Fibroblast of skin of back (primary cell): ENCODE results near the gene DSCAML1.

Source experiments
- DNase-seq: peaks from one replicate; pipeline ENCODE4 v3.0.0-alpha.2; 2013

The DSCAML1 gene

GRCh38 chr11:117483372-117483771 is 313.6 kb downstream of the DSCAML1 start:
- no peak for DNase-seq

- no peak for DNase-seq
These were observed 314.1 kb downstream of the DSCAML1 start for GRCh38 chr11:117482881-117483280.

GRCh38 chr11:117481885-117482284 is 315.1 kb downstream of the DSCAML1 start:
- no peak for DNase-seq

GRCh38 chr11:117481036-117481435 is 316.0 kb downstream of the DSCAML1 start:
- DNase-seq = no peak

GRCh38 chr11:117480221-117480620 is 316.8 kb downstream of the DSCAML1 start:
- no peak for DNase-seq

DNA sequence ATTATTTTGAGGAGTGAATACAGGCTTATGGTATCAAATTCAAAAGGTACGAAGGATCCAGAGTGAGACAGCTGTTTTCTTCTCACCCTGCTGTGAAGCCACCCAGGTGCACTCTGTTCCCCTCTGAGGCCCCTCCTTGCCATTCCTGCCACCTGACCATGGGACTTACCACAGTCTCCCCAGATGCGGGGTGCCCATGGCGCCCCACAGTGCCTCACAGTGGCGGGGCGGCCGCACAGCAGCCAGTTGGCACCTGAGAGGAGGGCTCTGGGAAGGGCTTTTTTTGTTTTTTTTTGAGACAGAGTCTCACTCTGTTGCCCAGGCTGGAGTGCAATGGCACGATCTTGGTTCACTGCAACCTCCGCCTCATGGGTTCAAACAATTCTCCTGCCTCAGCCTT is 317.6 kb downstream of the DSCAML1 start:
- no peak for DNase-seq

DNA sequence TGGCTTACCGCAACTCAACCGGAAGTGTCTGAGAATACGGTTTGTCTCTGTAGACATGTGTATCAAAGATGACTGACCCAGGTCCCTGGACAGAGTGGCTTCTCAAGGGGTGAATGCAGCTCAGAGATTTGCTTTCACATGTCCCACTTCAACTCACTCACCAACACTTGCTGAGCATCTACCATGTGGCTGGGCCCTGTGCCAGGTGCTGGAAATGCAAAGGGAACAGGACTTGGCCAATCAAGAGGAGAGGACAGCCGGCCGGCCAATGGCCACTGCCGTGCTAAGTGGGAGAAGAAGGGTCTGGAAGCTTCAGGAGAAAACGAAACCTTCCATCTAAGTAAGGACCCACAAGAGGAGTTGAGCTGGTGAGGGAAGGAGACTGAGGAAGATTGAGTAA is 318.1 kb downstream of the DSCAML1 start:
- no peak for DNase-seq

DNA sequence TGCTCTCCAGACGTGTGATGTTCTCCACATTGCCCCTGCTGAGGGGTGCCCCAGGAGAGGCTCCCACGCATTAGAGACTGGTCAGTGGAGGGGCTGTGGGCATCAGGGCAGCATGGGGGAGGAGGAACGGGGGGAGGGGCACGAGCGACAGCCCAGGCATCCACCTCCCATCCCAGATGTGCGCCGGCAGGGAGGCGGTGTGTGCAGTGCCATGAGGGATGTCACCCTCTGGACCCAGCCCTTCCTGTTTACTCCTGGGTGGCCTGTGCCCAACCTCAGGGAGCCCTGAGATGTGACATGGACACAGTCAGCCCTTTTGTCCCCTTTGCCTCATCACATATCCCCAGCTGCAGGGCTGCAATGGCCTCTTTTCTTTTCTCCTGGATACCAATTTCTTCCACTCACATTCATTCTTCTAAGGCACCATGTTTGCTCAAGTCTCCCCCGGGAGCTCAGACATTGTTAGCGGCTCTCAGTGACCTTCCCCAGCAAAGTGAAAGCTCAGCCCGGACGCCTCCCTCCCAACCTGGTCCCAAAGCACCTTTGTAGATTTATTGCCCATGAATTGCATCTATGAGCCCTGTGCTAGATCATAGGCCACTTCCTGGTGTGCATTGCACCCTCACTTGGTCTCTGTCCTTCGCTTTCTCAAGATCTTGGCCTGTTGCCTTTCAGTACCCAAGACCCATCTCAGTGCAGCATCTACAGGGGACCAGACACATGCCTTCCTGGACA is 318.7 kb downstream of the DSCAML1 start:
- no peak for DNase-seq

- no peak for DNase-seq
These were observed 319.3 kb downstream of the DSCAML1 start for GRCh38 chr11:117477721-117478120.

DNA sequence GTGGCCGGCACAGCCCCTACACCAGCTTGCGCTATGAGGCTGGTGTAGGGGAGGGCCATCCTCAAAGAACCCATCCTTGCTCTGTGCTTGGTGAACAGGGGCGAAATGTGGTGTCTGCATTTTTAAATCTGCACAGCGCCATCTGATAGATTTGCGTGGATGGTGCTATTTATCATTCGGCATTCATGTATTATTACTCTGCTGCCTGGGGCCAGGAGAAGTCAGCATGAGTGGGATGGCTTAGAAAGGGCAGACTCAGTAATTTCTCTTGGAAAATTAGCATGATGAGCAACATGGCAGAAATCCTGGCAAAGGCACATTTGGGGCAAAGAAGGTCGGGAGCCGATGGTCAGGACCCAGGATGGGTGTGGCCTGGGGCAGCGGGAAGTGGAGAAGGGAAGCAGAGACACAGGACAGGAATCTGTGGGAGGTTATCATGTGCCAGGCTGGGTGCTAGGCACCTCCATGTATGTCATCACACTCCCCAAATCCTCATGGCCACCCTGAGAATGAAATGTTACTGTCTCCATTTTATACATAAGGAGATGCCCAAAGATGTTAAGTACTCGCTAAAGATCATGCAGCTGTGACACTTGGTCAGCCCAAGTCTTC is 320.4 kb downstream of the DSCAML1 start:
- DNase-seq = no peak

DNA sequence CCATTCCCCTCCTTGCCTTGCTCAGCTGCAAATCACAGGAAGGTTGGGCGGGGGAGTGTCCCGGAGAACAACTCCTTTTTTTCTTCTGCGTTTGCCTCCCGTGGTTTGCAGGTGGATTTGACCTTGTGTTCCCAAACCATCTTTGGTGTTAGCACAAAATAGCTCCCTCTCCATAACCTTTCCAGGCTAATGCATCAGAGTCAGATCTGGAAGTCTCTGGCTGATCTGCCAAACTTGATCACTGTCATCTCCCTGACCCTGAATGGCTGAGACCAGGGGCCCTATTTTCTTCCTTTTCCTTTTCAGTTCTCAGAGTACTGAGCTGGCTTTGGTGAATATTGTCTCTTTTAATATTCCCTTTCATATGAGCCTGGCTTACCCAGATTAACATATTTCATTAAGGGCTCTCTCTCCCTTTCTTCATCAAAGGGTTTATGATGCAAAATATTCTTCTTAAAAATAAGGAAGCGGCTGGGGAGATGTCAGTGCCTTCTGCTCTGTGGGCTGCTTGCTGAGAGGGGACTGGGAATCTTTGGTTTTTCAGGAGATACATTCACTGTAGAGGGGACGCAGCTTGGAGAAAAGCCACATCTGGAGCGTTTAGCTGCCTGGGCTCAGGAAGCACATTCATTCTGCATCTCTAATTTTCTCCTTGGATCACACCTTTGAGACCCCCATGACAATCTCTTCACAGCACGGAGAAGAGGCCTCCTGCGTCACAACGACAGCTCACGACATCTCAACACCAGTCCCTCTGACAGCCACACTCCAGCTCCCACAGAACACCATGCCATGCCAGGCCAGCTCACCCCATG is 321.1 kb downstream of the DSCAML1 start:
- no peak for DNase-seq

GRCh38 chr11:117473481-117474091 is 323.4 kb downstream of the DSCAML1 start:
- DNase-seq = no peak

GRCh38 chr11:117471776-117472175 is 325.2 kb downstream of the DSCAML1 start:
- no peak for DNase-seq

DNA sequence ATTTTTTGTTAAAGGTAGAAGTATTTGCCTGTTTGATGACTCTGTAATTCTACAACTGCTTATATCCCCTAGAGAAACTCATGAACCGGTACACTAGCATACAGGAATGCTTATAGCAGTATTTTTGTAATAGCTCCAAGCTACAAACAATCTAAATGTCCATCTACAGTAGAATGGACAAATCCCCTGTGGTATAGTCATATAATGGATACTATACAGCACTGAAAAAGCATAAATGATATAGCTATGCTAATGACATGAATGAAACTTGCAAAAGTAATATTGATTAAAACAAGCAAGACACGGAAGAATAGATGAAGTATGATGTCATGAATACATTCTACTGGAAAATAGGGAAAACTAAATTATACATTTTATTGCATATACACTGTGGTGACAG is 326.4 kb downstream of the DSCAML1 start:
- DNase-seq = no peak

- no peak for DNase-seq
These were observed 328.1 kb downstream of the DSCAML1 start for GRCh38 chr11:117468888-117469287.

GRCh38 chr11:117467770-117468169 is 329.2 kb downstream of the DSCAML1 start:
- no peak for DNase-seq

GRCh38 chr11:117466966-117467365 is 330.1 kb downstream of the DSCAML1 start:
- DNase-seq = no peak

DNA sequence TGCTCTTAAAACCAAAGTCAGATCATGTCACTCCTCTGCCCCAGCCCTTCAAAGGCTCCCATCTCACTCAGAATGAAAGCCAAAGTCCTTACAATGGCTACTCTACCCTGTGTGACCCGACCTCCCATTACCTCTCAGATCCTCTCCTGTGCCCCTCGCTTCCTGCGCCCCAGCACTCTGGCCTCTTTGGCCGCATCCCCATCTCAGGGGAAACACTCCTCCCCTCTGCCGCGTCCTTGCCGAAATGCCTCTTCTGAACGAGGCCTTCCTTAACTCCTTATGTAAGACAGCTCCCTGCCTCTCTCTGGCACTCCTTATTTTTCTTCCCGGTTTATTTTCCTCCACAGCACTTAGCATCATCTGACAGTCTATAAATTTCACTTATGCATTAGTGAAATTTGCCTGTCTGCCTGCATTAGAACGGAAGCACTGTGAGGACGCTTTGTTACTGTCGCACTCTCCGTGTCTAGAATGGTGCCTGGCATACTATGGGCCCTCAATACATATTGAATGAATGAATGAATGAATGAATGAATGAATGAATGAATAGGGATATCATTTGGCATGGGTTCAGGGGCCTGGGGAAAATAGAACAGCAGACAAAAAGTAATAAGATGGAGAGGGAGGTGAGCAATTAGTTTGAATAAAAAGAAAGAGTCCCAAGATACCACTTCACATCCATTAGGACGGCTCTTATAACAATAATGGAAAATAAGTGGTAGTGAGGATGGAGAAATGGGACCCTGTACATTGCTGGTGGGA is 331.6 kb downstream of the DSCAML1 start:
- DNase-seq = no peak

- no peak for DNase-seq
These were observed 332.2 kb downstream of the DSCAML1 start for GRCh38 chr11:117464778-117465177.

- no peak for DNase-seq
These were observed 334.2 kb downstream of the DSCAML1 start for GRCh38 chr11:117462864-117463247.

GRCh38 chr11:117462183-117462863 is 334.7 kb downstream of the DSCAML1 start:
- no peak for DNase-seq
